ENCODE data around the gene ADAP2.
"Not testable (repeated sequence)": the region's sequence is repeated elsewhere in the genome, so short reads cannot be mapped to it uniquely, and the experiment has no call there.

GRCh38 chr17:30967911-30968310, 46.2 kb downstream of the ADAP2 start:
- not testable (repeated sequence) for TF ChIP-seq TARDBP (IDR thresholded peaks at IDR 0.05); ARNT (IDR thresholded peaks at IDR 0.05); PKNOX1 (IDR thresholded peaks at IDR 0.05); ELF4 (IDR thresholded peaks at IDR 0.05); SP1 (IDR thresholded peaks at IDR 0.05); FOXA1 (IDR thresholded peaks at IDR 0.05); SUZ12 (IDR thresholded peaks at IDR 0.05); L3MBTL2 (conservative IDR thresholded peaks at IDR 0.05); FOXM1 (IDR thresholded peaks at IDR 0.05; ENCODE audit: borderline replicate concordance); FOXK2 (IDR thresholded peaks at IDR 0.05); BHLHE40 (IDR thresholded peaks at IDR 0.05; ENCODE audit: borderline replicate concordance); ZNF384 (IDR thresholded peaks at IDR 0.05); NFRKB (IDR thresholded peaks at IDR 0.05)

All from HEK293T (cell line).